HG03280 (cell line): ENCODE results near the gene PAK1IP1.
"Not testable (repeated sequence)": the region's sequence is repeated elsewhere in the genome, so short reads cannot be mapped to it uniquely, and the experiment has no call there.

Experiments used
- ATAC-seq: cut with Tn5 transposase; IDR thresholded peaks from one replicate; pipeline ENCODE4 v1.9.1; 2021; ENCODE audit warnings: mild to moderate bottlenecking, moderate library complexity; ENCODE audit not compliant: unreplicated experiment

Gene PAK1IP1

DNA sequence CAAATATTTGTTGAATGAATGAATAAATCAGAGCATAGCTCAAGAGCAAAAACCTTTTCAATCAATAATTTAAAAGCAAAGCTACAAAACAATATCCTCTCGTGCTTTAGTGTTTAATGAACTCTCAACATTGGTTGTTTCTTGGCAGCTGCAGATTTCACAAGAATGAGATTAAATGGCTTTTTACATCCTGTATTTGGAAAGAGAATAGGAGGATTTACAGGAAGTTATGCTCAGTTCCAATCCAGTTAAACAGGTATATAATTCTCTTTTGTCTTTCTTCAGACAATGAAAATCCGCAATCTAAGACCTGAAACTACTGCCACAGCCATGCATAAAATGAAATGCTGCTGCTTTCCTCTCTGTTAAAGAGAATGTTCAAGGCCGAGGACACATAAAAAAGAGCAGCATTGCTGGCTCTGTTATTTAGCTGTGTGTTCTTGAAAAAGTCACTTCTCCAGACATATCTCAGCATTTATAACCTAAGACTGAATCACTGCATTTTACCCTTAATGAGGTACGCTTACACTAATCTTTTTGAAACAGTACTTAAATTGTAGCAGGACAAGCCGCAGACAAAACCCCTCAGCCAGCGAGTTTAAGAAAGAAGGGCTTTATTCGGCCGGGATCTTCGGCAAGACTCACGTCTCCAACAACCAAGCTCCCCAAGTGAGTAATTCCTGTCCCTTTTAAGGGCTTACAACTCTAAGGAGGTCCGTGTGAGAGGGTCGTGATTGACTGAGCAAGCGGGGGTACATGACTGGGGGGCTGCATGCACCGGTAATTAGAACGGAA, 3.9 kb upstream of the PAK1IP1 start:
- no peak for ATAC-seq

DNA sequence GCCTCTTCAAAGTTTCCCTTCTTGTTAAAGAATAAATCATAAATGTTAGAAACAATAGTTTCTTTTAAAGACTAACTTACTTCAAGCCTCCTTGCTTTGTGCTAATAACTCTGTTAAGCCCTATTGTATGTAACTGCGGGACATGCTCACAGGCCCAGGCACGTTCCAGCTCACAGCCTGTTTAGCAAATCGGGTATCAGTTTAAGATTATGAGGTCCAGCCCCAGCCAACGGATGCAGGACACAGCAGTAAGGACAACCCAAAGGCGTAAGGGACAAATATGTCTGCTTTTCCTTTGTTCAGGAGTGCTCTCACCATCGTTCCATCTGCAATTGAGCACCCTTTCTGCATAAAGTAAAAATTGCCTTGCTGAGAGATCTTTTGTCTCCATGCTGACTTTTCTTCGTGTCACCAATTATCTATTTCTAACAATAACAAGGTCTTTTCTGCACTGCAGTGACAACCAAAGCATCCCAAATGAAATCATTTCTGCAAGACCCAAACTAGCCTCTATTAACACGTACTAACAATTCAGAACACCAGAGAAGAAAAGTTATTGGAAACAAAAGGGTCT, 1.7 kb upstream of the PAK1IP1 start:
- ATAC-seq: no peak

GRCh38 chr6:10695086-10695657, 400 bp downstream of the PAK1IP1 start:
- ATAC-seq: no peak

DNA sequence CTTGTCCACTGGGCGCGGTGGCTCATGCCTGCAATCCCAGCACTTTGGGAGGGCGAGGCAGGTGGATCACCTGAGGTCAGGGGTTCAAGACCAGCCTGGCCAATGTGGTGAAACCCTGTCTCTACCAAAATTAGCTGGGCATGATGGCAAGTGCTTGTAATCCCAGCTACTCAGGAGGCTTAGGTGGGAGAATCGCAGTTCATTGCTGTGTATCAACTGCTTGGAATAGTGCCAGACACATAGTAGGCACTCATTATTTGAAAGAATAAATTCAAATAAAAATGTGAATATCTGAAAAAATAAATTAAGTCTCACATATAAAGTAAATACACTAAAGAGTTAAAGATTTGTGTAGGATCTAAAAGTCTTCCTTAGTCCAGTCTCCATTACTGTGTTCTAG, 1.9 kb downstream of the PAK1IP1 start:
- ATAC-seq: no peak

DNA sequence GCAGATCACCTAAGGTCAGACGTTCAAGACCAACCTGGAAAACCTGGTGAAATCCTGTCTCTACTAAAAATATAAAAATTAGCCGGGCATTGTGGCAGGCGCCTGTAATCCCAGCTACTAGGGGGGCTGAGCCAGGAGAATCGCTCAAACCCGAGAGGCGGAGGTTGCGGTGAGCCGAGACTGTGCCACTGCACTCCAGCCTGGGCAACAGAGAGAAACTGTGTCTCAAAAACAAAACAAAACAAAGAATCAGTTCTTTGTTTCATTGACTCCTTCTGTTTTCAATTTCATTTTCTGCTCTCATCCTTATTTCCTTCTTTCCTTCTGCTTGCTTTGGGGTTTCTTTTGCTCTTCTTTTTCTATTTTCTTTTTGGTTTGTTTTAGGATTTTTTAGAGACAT, 19.2 kb downstream of the PAK1IP1 start:
- no peak for ATAC-seq

DNA sequence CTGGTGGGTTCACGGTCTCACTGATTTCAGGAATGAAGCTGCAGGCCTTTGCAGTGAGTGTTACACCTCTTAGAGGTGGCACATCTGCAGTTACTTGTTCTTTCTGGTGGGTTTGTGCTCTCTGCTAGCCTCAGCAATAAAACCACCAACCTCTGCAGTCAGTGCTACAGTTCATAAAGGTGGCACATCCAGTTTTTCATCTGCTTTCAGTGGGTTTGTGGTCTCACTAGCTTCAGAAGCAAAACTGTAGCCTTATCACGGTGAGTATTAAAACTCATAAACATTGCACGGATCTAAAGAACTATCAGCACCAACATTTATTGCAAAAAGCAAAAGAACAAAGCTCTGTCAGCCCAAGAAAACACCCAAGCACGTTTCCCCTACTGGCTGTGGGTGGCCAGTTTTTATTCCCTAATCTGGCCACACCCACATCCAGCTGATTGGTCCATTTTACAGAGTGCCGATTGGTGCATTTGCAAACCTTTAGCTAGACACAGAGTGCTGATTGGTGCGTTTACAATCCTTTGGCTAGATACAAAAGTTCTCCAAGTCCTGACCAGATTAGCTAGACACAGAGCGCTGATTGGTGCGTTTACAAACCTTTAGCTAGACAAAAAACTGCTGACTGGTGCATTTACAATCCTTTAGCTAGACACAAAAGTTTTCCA, 24.7 kb downstream of the PAK1IP1 start:
- ATAC-seq: no peak

- ATAC-seq: no peak
Measured at GRCh38 chr6:10719964-10720264, 25.1 kb downstream of the PAK1IP1 start.

DNA sequence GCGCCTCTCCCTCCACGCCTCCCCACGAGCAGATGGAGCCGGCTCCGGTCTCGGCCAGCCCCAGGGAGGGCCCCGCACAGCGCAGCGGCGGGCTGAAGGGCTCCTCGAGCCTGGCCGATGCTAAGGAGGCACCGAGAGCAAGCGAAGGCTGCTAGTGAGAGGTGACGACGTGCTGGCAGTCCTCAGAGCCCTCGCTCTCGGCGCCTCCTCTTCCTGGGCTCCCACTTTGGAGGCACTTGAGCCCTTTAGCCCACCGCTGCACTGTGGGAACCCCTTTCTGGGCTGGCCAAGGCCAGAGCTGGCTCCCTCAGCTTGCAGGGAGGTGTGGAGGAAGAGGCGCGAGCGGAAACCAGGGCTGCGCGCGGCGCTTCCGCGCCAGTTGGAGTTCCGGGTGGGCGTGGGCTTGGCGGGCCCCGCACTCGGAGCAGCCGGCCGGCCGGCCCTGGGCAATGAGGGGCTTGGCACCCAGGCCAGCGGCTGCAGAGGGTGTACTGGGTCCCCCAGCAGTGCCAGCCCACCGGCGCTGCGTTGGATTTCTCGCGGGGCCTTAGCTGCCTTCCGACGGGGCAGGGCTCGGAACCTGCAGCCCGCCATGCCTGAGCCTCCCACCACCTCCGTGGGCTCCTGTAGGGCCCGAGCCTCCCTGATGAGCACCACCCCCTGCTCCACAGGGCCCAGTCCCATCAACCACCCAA, 25.6 kb downstream of the PAK1IP1 start:
- ATAC-seq: no peak

- ATAC-seq: not testable (repeated sequence)
Measured at GRCh38 chr6:10720960-10721849, 26.4 kb downstream of the PAK1IP1 start.

- no peak for ATAC-seq
Measured at GRCh38 chr6:10721850-10722569, 27.2 kb downstream of the PAK1IP1 start.

DNA sequence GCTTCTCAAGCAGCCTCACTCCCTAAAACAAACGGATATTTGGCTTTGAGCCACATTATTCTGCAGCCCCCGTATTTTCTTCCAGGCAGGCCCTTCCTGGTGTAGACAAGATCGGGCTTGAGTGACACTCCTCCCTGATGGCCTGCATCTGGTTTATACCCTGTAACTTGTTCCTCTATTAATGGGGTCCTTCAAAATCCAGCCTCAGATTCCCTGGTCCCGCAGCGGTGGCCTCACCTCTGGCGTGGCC, 27.7 kb downstream of the PAK1IP1 start:
- no peak for ATAC-seq

DNA sequence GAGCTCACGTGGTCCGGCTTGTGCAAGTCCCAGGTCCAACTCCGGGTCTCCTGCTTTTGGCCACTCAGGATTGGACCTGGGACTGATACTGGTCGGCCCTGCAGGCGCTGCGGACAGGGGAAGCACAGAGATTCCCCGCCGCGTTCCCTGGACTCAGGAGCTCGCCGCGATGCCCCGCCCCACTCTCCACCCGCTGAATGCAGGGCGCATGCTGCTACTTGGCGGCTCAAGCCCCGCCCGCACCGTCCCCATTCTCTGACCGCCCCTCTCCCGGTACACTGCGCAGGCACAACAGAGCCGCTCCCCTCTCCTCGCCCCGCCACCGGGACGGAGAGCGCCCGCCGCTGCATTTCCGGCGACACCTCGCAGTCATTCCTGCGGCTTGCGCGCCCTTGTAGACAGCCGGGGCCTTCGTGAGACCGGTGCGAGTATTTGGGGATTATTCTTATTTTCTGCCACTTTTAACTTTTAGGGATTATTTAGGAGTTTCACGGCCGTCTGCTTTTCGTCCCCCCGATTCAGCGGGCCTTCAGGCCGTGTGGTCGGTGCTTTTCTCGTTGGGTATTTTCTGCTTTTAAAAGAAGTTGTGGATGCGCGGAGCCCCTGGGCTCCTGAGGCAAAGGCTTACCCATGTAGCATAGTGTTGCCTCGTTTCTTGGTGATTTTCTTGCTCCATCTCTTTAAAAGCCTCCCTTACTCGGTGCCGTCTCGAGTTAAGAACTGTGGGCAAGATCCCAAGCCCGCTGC, 28.2 kb downstream of the PAK1IP1 start, which contains the start of gene TMEM14C:
TMEM14C (plus strand) TSS at position 251 of the 747 bp plus-strand sequence. CDS start 1,544 bp downstream, outside the sequence.
- ATAC-seq: peak; percentile 97

- ATAC-seq: no peak
Measured at GRCh38 chr6:10723567-10723881, 28.8 kb downstream of the PAK1IP1 start.

- ATAC-seq: no peak
Measured at GRCh38 chr6:10725044-10725443, 30.3 kb downstream of the PAK1IP1 start.

DNA sequence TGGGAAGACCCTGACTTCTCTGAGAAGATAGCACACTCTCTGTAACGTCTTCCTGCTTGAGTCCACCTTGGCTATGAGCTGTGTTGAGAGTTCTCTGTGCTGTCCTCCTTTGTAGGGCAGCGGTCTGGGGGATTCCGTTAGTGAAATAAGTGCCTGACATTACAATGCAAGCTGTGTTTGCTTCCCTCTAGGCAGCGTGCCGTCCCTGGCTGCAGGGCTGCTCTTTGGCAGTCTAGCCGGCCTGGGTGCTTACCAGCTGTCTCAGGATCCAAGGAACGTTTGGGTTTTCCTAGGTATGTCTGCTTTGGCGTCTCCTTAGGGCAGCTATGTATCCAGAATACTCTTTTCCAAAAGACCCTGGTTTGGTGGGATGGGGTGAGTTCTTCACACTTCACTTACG, 30.9 kb downstream of the PAK1IP1 start:
- no peak for ATAC-seq

GRCh38 chr6:10730254-10730653, 35.5 kb downstream of the PAK1IP1 start:
- no peak for ATAC-seq

DNA sequence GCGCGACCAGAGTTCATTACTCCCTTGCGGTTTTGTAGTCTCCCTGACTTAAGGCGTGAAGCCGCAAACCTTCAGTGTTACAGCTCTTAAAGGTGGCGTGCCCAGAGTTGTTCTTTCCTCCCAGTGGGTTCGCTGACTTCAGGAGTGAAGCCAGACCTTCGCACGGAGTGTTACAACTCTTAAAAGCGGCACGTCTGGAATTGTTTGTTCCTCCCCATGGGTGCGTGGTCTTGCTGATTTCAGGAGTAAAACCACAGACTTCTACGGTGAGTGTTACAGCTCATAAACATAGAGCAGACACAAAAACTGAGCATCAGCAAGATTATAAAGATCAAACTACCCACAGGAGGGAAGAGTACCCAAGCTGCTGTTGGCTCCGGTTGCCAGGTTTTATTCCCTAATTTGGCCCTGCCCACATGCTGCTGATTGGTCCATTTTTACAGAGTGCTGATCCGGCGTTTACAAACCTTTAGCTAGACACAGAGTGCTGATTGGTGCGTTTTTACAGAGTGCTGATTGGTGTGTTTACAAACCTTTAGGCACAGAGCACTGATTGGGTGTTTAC, 38.5 kb downstream of the PAK1IP1 start:
- no peak for ATAC-seq

- no peak for ATAC-seq
Measured at GRCh38 chr6:10733863-10734262, 39.1 kb downstream of the PAK1IP1 start.

DNA sequence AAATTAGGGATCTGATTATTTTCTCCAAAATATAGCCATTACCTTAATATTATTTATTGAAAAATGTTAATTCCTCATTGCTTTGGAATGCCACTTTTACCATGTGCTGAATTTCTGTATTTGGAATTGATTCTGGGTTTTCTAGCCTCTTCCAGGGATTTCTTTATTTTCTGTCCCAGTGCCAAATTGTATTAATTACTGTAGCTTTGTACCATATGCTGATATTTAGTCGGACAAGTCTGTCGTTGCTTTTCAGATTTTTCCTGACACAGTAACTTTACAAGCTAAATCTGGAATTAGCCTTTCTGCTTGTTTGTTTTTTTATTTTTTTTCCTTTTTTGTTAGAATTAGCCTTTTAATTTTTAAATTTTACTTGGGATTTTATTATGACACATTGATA, 42.0 kb downstream of the PAK1IP1 start:
- no peak for ATAC-seq
